Measurements from ENCODE around the gene SUSD2. TPM values are rescaled to one million over a fixed set of nuclear protein-coding genes. Genes with fewer than 3 reads are reported as not detected.

Gene SUSD2
- total and polyA plus RNA-seq, 9 of the 15 experiments (the other 6 are each of a cell fraction or from before 2014, with no cell fraction given): 0.01 to 0.16 (median 0.04) TPM; not detected in 4

DNA sequence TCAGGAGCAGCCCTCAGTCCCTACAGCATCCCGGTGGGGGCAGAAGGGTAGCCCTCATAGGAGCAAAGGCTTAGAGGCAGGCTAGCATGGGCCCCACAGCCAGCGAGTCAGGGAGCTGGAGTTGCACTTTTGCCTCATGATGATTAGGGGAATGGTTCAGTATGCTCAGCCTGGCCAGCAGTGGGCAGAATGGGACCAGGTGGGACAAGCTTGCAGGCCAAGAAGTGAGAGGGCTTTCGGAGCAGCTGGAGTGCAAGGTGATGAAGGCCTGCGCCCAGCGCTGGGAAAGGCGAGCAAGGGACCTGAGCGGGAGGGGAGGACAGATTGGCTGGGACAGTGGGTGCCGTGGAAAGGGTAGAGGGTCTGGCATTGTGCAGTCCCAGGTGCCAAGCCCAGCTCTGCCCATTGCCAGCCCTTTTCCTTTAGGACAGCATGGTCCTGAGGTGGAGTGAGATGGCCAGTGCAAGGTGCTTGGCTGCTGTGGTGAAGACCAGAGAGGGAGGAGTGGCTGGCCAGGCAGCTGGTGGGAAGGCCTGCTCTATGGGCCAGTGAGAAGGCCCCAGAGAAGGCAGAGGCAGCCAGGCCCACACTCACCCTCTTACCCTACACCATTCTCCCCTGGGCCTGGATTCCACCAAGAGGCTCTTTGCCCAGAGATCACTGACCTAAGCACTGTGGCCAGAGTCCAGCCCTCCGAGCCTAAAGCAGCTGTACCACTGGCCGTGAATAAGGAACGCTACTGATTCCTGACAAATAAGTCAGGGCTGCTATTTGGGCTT lies 47.9 kb upstream of the SUSD2 start:
- ChIA-PET CTCF (ENCODE audit: low intra/inter-chr PET ratio) (no interaction called here), POLR2A (no interaction called here)
- no TSS peak for BruUV-seq (replicated peaks)
- Histone ChIP-seq H4K20me1 (replicated peaks; ENCODE audit: control insufficient read depth, insufficient read depth, low read length) (no peaks in the 10 kb centered on the region), H3K4me2 (ENCODE audit: insufficient read depth, low read length) (no peak overlapping the region), H3K4me3 (no peak overlapping the region), H3K9ac (ENCODE audit: insufficient read depth in 1 of 2, low read depth in 2 of 2, low read length in 2 of 2) (no peak overlapping the region; a peak in 1 of 4 replicates), H3K27me3 (ENCODE audit: control insufficient read depth in 2 of 2, insufficient read depth in 2 of 2, low read length in 2 of 2) (no peaks in the 10 kb centered on the region), H3K27ac (ENCODE audit: extremely low read depth, low read depth, low read length) (no peak overlapping the region), H2AFZ (ENCODE audit: low read depth, low read length) (no peak overlapping the region), H3K9me1 (ENCODE audit: control insufficient read depth, insufficient read depth, low read length) (no peaks in the 10 kb centered on the region), H3K36me3 (ENCODE audit: control insufficient read depth, insufficient read depth, low read length) (peaks cover 67% of the 10 kb centered on the region; the same call in 1 of the 3 replicates), H3K79me2 (ENCODE audit: control insufficient read depth, insufficient read depth, low read length) (no peaks in the 10 kb centered on the region), H3K9me3 (replicated peaks; ENCODE audit: control insufficient read depth, insufficient read depth, low read depth, low read length) (no peaks in the 10 kb centered on the region), H3K4me1 (replicated peaks in 1 of 2; ENCODE audit: control insufficient read depth in 2 of 2, insufficient read depth in 2 of 2, low read length in 2 of 2) (no peaks in the 10 kb centered on the region)
- DNase-seq (ENCODE audit: extremely low read depth in 1 of 4, low spot score in 3 of 4) (no peak), ATAC-seq (no peak), FAIRE-seq (no peak)
- intact Hi-C loops (cut with micrococcal nuclease): no loop called here
- in situ Hi-C loops (cut with MboI): no loop called here
- TF ChIP-seq POLR2G (IDR thresholded peaks at IDR 0.05; ENCODE audit: low read depth, low read length): 0 out of 2 replicates have a peak, but pooled peaks have one; percentile 15
- TF ChIP-seq ARID2 (IDR thresholded peaks at IDR 0.05): no peak
- TF ChIP-seq RAD21 (CRISPR knock-in tag; conservative IDR thresholded peaks at IDR 0.05 in 1 of 2, IDR thresholded peaks at IDR 0.05 in 1 of 2): 0 out of 4 replicates have a peak, but pooled peaks of 1 of the 2 experiments have one; percentile 11
- no peak for TF ChIP-seq ZNF589 (CRISPR knock-in tag; IDR thresholded peaks at IDR 0.05; ENCODE audit: low read depth)
- TF ChIP-seq CHCHD3 (CRISPR knock-in tag; IDR thresholded peaks at IDR 0.05): no peak
- WGBS (ENCODE audit: insufficient coverage, low coverage, missing lambda C conversion rate): 79% methylated on average over 6 of the region's 11 CpGs
